ENCODE measurements around the gene GRK4.

Gene GRK4

GRCh38 chr4:3034231-3034630, 70.9 kb downstream of the GRK4 start:
- Histone ChIP-seq H3K27me3 (replicated peaks; ENCODE audit: control insufficient read depth, insufficient read depth, low read length) (no peaks in the 10 kb centered on the region; the same call in 1 of the 2 replicates), H3K4me3 (replicated peaks; ENCODE audit: low read depth, low read length) (no peak overlapping the region), H3K36me3 (ENCODE audit: control insufficient read depth, insufficient read depth, low read length) (no peaks in the 10 kb centered on the region)
- DNase-seq (ENCODE audit: extremely low read depth, insufficient read length) = no peak
- no peak for TF ChIP-seq CTCF (IDR thresholded peaks at IDR 0.05; ENCODE audit: insufficient read depth, low read length, poor library complexity, severe bottlenecking)

- no peaks in the 10 kb centered on the region; the same call in 1 of the 2 replicates for H3K27me3 ChIP-seq (replicated peaks; ENCODE audit: control insufficient read depth, insufficient read depth, low read length)
- TF ChIP-seq CTCF (IDR thresholded peaks at IDR 0.05; ENCODE audit: insufficient read depth, low read length, poor library complexity, severe bottlenecking) = no peak
- H3K36me3 ChIP-seq (ENCODE audit: control insufficient read depth, insufficient read depth, low read length) = no peaks in the 10 kb centered on the region
Measured at GRCh38 chr4:3035249-3035648, 71.9 kb downstream of the GRK4 start.

GRCh38 chr4:3035674-3036073, 72.3 kb downstream of the GRK4 start:
- Histone ChIP-seq H3K27me3 (replicated peaks; ENCODE audit: control insufficient read depth, insufficient read depth, low read length) (no peaks in the 10 kb centered on the region; the same call in 1 of the 2 replicates), H3K36me3 (ENCODE audit: control insufficient read depth, insufficient read depth, low read length) (no peaks in the 10 kb centered on the region), H3K4me3 (replicated peaks; ENCODE audit: low read depth, low read length) (no peak overlapping the region)
- DNase-seq (ENCODE audit: extremely low read depth, insufficient read length) = no peak
- TF ChIP-seq CTCF (IDR thresholded peaks at IDR 0.05; ENCODE audit: insufficient read depth, low read length, poor library complexity, severe bottlenecking) = no peak

More at GRCh38 chr4:3035249-3035648, 71.9 kb downstream of the GRK4 start:
- H3K4me3 ChIP-seq (replicated peaks; ENCODE audit: low read depth, low read length) = no peak overlapping the region
- DNase-seq (ENCODE audit: extremely low read depth, insufficient read length) = no peak

GRCh38 chr4:3036131-3036952, 73.0 kb downstream of the GRK4 start:
- Histone ChIP-seq H3K27me3 (replicated peaks; ENCODE audit: control insufficient read depth, insufficient read depth, low read length) (no peaks in the 10 kb centered on the region), H3K4me3 (replicated peaks; ENCODE audit: low read depth, low read length) (no peak overlapping the region), H3K36me3 (ENCODE audit: control insufficient read depth, insufficient read depth, low read length) (no peaks in the 10 kb centered on the region)
- TF ChIP-seq CTCF (IDR thresholded peaks at IDR 0.05; ENCODE audit: insufficient read depth, low read length, poor library complexity, severe bottlenecking) = no peak
- no peak for DNase-seq (ENCODE audit: extremely low read depth, insufficient read length)

GRCh38 chr4:3037957-3038461, 74.6 kb downstream of the GRK4 start:
- peak; percentile 52 for DNase-seq (ENCODE audit: extremely low read depth, insufficient read length)
- no peak for TF ChIP-seq CTCF (IDR thresholded peaks at IDR 0.05; ENCODE audit: insufficient read depth, low read length, poor library complexity, severe bottlenecking)
- 0 out of 2 replicates have a peak overlapping the region, but pooled peaks have one; percentile 2 for H3K4me3 ChIP-seq (replicated peaks; ENCODE audit: low read depth, low read length)

More at GRCh38 chr4:3037957-3038461, 74.6 kb downstream of the GRK4 start:
- no peaks in the 10 kb centered on the region for H3K36me3 ChIP-seq (ENCODE audit: control insufficient read depth, insufficient read depth, low read length)
- H3K27me3 ChIP-seq (replicated peaks; ENCODE audit: control insufficient read depth, insufficient read depth, low read length) = no peaks in the 10 kb centered on the region
